Activated naive CD8-positive, alpha-beta T cell treated with anti-CD3 and anti-CD28 coated beads for 36 hours (primary cell): ENCODE measurements around the gene MBNL2. TPM values are rescaled to one million over a fixed set of nuclear protein-coding genes. Genes with fewer than 3 reads are reported as not detected.

Source experiments
- DNase-seq: peaks from one replicate; pipeline ENCODE4 v3.0.0; 2021
- H3K27ac Mint-ChIP-seq: one replicate; pipeline ENCODE4 v1.8.0; 2022; ENCODE audit warnings: mild to moderate bottlenecking, moderate library complexity, mixed read lengths
- H3K27me3 Mint-ChIP-seq: one replicate; pipeline ENCODE4 v1.8.0; 2022; ENCODE audit warnings: mild to moderate bottlenecking, mixed read lengths
- H3K36me3 Mint-ChIP-seq: one replicate; pipeline ENCODE4 v1.8.0; 2021; ENCODE audit warnings: mild to moderate bottlenecking, mixed read lengths
- H3K4me1 Mint-ChIP-seq: one replicate; pipeline ENCODE4 v1.8.0; 2021; ENCODE audit warnings: mixed read lengths
- H3K4me3 Mint-ChIP-seq: one replicate; pipeline ENCODE4 v1.8.0; 2022; ENCODE audit warnings: mild to moderate bottlenecking, moderate library complexity, mixed read lengths
- H3K9me3 Mint-ChIP-seq: one replicate; pipeline ENCODE4 v1.8.0; 2022; ENCODE audit warnings: mixed read lengths
- total RNA-seq, 2 experiments: library from RNA; stranded (reverse); gene quantifications; one replicate each; pipeline ENCODE4 v1.2.3, GENCODE V29; 2021

Gene MBNL2
- total RNA-seq, 2 experiments from 2014 or later = 12.5 to 13.6 TPM

- Mint-ChIP-seq H3K4me3 (no peak overlapping the region), H3K27ac (no peak overlapping the region), H3K27me3 (no peaks in the 10 kb centered on the region), H3K9me3 (no peaks in the 10 kb centered on the region), H3K4me1 (peaks cover 27% of the 10 kb centered on the region), H3K36me3 (peaks cover 4% of the 10 kb centered on the region)
- DNase-seq = no peak
These were observed 76.7 kb downstream of the MBNL2 start for GRCh38 chr13:97298816-97299215.

GRCh38 chr13:97300871-97301270, 78.7 kb downstream of the MBNL2 start:
- no peaks in the 10 kb centered on the region for H3K9me3 Mint-ChIP-seq
- H3K27ac Mint-ChIP-seq = no peak overlapping the region
- H3K36me3 Mint-ChIP-seq = peaks cover 4% of the 10 kb centered on the region
- H3K4me1 Mint-ChIP-seq = peaks cover 11% of the 10 kb centered on the region
- DNase-seq = no peak
- no peak overlapping the region for H3K4me3 Mint-ChIP-seq
- no peaks in the 10 kb centered on the region for H3K27me3 Mint-ChIP-seq

- Mint-ChIP-seq H3K36me3 (peaks cover 8% of the 10 kb centered on the region), H3K4me3 (no peak overlapping the region), H3K4me1 (peaks cover 7% of the 10 kb centered on the region), H3K27ac (no peak overlapping the region), H3K9me3 (no peaks in the 10 kb centered on the region), H3K27me3 (no peaks in the 10 kb centered on the region)
- no peak for DNase-seq
These were observed 79.4 kb downstream of the MBNL2 start for GRCh38 chr13:97301382-97302095.

GRCh38 chr13:97302611-97303010, 80.5 kb downstream of the MBNL2 start:
- peaks cover 6% of the 10 kb centered on the region for H3K4me1 Mint-ChIP-seq
- DNase-seq = no peak
- peaks cover 4% of the 10 kb centered on the region for H3K36me3 Mint-ChIP-seq
- H3K4me3 Mint-ChIP-seq = no peak overlapping the region
- H3K9me3 Mint-ChIP-seq = no peaks in the 10 kb centered on the region
- H3K27me3 Mint-ChIP-seq = no peaks in the 10 kb centered on the region
- no peak overlapping the region for H3K27ac Mint-ChIP-seq

GRCh38 chr13:97306106-97306505, 84.0 kb downstream of the MBNL2 start:
- Mint-ChIP-seq H3K27ac (no peak overlapping the region), H3K4me3 (no peak overlapping the region), H3K4me1 (peaks cover 4% of the 10 kb centered on the region), H3K27me3 (no peaks in the 10 kb centered on the region), H3K36me3 (peaks cover 11% of the 10 kb centered on the region), H3K9me3 (no peaks in the 10 kb centered on the region)
- no peak for DNase-seq

GRCh38 chr13:97306645-97307044, 84.5 kb downstream of the MBNL2 start:
- DNase-seq = no peak
- H3K4me1 Mint-ChIP-seq = peaks cover 4% of the 10 kb centered on the region
- H3K4me3 Mint-ChIP-seq = no peak overlapping the region

GRCh38 chr13:97307118-97307881, 85.2 kb downstream of the MBNL2 start:
- Mint-ChIP-seq H3K9me3 (no peaks in the 10 kb centered on the region), H3K27ac (no peak overlapping the region), H3K4me3 (no peak overlapping the region), H3K27me3 (no peaks in the 10 kb centered on the region), H3K36me3 (peaks cover 11% of the 10 kb centered on the region), H3K4me1 (peaks cover 9% of the 10 kb centered on the region)
- no peak for DNase-seq

More at GRCh38 chr13:97306645-97307044, 84.5 kb downstream of the MBNL2 start:
- H3K9me3 Mint-ChIP-seq = no peaks in the 10 kb centered on the region
- no peaks in the 10 kb centered on the region for H3K27me3 Mint-ChIP-seq
- H3K36me3 Mint-ChIP-seq = peaks cover 11% of the 10 kb centered on the region
- H3K27ac Mint-ChIP-seq = no peak overlapping the region

GRCh38 chr13:97307882-97308624, 85.9 kb downstream of the MBNL2 start:
- Mint-ChIP-seq H3K4me3 (no peak overlapping the region), H3K36me3 (peaks cover 11% of the 10 kb centered on the region), H3K27ac (no peak overlapping the region), H3K27me3 (no peaks in the 10 kb centered on the region), H3K9me3 (no peaks in the 10 kb centered on the region), H3K4me1 (peaks cover 10% of the 10 kb centered on the region)
- no peak for DNase-seq

GRCh38 chr13:97308735-97309429, 86.7 kb downstream of the MBNL2 start:
- Mint-ChIP-seq H3K4me1 (peaks cover 10% of the 10 kb centered on the region), H3K4me3 (no peak overlapping the region), H3K27ac (no peak overlapping the region), H3K9me3 (no peaks in the 10 kb centered on the region), H3K27me3 (no peaks in the 10 kb centered on the region), H3K36me3 (peaks cover 11% of the 10 kb centered on the region)
- DNase-seq = no peak

- Mint-ChIP-seq H3K36me3 (peaks cover 16% of the 10 kb centered on the region), H3K4me3 (no peak overlapping the region), H3K4me1 (peaks cover 14% of the 10 kb centered on the region), H3K9me3 (no peaks in the 10 kb centered on the region), H3K27me3 (no peaks in the 10 kb centered on the region), H3K27ac (no peak overlapping the region)
- DNase-seq = no peak
These were observed 88.8 kb downstream of the MBNL2 start for GRCh38 chr13:97310809-97311436.

- Mint-ChIP-seq H3K27ac (no peak overlapping the region), H3K4me3 (no peak overlapping the region), H3K9me3 (no peaks in the 10 kb centered on the region), H3K36me3 (peaks cover 16% of the 10 kb centered on the region), H3K27me3 (no peaks in the 10 kb centered on the region), H3K4me1 (peaks cover 17% of the 10 kb centered on the region)
- DNase-seq = no peak
These were observed 89.8 kb downstream of the MBNL2 start for GRCh38 chr13:97311956-97312355.

- Mint-ChIP-seq H3K27ac (no peak overlapping the region), H3K9me3 (no peaks in the 10 kb centered on the region), H3K4me3 (no peak overlapping the region), H3K27me3 (no peaks in the 10 kb centered on the region), H3K36me3 (peaks cover 12% of the 10 kb centered on the region), H3K4me1 (peaks cover 15% of the 10 kb centered on the region)
- no peak for DNase-seq
These were observed 91.6 kb downstream of the MBNL2 start for GRCh38 chr13:97313551-97314260.

- Mint-ChIP-seq H3K9me3 (no peaks in the 10 kb centered on the region), H3K4me3 (no peak overlapping the region), H3K36me3 (peaks cover 10% of the 10 kb centered on the region), H3K27ac (no peak overlapping the region), H3K4me1 (peaks cover 16% of the 10 kb centered on the region), H3K27me3 (no peaks in the 10 kb centered on the region)
- no peak for DNase-seq
These were observed 94.3 kb downstream of the MBNL2 start for GRCh38 chr13:97316390-97316789.

- Mint-ChIP-seq H3K36me3 (peaks cover 10% of the 10 kb centered on the region), H3K27ac (no peak overlapping the region), H3K9me3 (no peaks in the 10 kb centered on the region), H3K27me3 (no peaks in the 10 kb centered on the region), H3K4me3 (no peak overlapping the region), H3K4me1 (peaks cover 10% of the 10 kb centered on the region)
- DNase-seq = no peak
These were observed 95.8 kb downstream of the MBNL2 start for GRCh38 chr13:97317933-97318332.
